GM23248 (cell line): ENCODE data around the gene GASK1A. TPM values are rescaled to one million over a fixed set of nuclear protein-coding genes. Genes with fewer than 3 reads are reported as not detected.
A peak's percentile ranks its signal among the peaks of the same experiment; 100 is the strongest.

Experiments
- DNase-seq: peaks from one replicate; pipeline ENCODE4 v3.0.0-alpha.2; 2015
- H2AFZ ChIP-seq: fragments of 200-600 bp; sonication (generic); 2 replicates; pipeline ENCODE4 v1.6.1; 2016; ENCODE audit warnings: antibody characterized with exemption
- H3F3A ChIP-seq: fragments of 200-600 bp; sonication (generic); 2 replicates; pipeline ENCODE4 v1.6.1; 2016; ENCODE audit warnings: mild to moderate bottlenecking, antibody characterized with exemption, mixed run types; ENCODE audit not compliant: insufficient read depth
- H3K27ac ChIP-seq: fragments of 200-600 bp; sonication (generic); 2 replicates; pipeline ENCODE4 v1.5.1; 2016; ENCODE audit warnings: mild to moderate bottlenecking
- H3K27me3 ChIP-seq: fragments of 200-600 bp; sonication (generic); replicated peaks from 2 replicates; pipeline ENCODE4 v1.6.1; 2016; ENCODE audit warnings: mild to moderate bottlenecking; ENCODE audit not compliant: insufficient read depth
- H3K36me3 ChIP-seq: fragments of 200-600 bp; sonication (generic); 2 replicates; pipeline ENCODE4 v1.6.1; 2016; ENCODE audit warnings: low read depth, mild to moderate bottlenecking
- H3K4me1 ChIP-seq: fragments of 200-600 bp; sonication (generic); 2 replicates; pipeline ENCODE4 v1.6.1; 2016; ENCODE audit warnings: mild to moderate bottlenecking; ENCODE audit not compliant: insufficient read depth
- H3K4me2 ChIP-seq: fragments of 200-600 bp; sonication (generic); one replicate; pipeline ENCODE4 v1.6.1; 2016; ENCODE audit warnings: mild to moderate bottlenecking; ENCODE audit not compliant: unreplicated experiment
- H3K4me3 ChIP-seq: fragments of 200-600 bp; sonication (generic); 2 replicates; pipeline ENCODE4 v1.5.1; 2016; ENCODE audit warnings: mild to moderate bottlenecking
- H3K79me2 ChIP-seq: fragments of 200-600 bp; sonication (generic); 2 replicates; pipeline ENCODE4 v1.6.1; 2016; ENCODE audit warnings: mild to moderate bottlenecking; ENCODE audit not compliant: insufficient read depth
- H3K9ac ChIP-seq: fragments of 200-600 bp; sonication (generic); 2 replicates; pipeline ENCODE4 v1.6.1; 2016; ENCODE audit warnings: mild to moderate bottlenecking
- H3K9me2 ChIP-seq: fragments of 200-600 bp; sonication (generic); 2 replicates; pipeline ENCODE4 v1.6.1; 2016; ENCODE audit warnings: mixed run types, mild to moderate bottlenecking, moderate library complexity; ENCODE audit not compliant: insufficient read depth
- H3K9me3 ChIP-seq: fragments of 200-600 bp; sonication (generic); one replicate; pipeline ENCODE4 v1.6.1; 2017; ENCODE audit warnings: low read depth
- H4K20me1 ChIP-seq: fragments of 200-600 bp; sonication (generic); 2 replicates; pipeline ENCODE4 v1.6.0; 2016; ENCODE audit not compliant: insufficient read depth
- EZH2 ChIP-seq: fragments of 200-600 bp; sonication (generic); IDR thresholded peaks from 2 replicates; pipeline ENCODE4 v1.6.1; 2018; ENCODE audit warnings: antibody characterized with exemption, mild to moderate bottlenecking; ENCODE audit not compliant: insufficient read depth, poor library complexity, severe bottlenecking
- EZH2phosphoT487 ChIP-seq: fragments of 200-600 bp; sonication (generic); IDR thresholded peaks from 2 replicates; pipeline ENCODE4 v1.6.1; 2018; ENCODE audit warnings: antibody characterized with exemption, moderate library complexity, mild to moderate bottlenecking, low read depth; ENCODE audit not compliant: insufficient read depth
- WGBS, 2 experiments: methylation state at CpG; one replicate each; pipeline ENCODE4 v1.1.6; 2015 to 2017; ENCODE audit warnings: low lambda C conversion rate in 2 of 2, low coverage in 1 of 2; ENCODE audit errors: missing lambda C conversion rate in 2 of 2; 5-methylcytosine and 5-hydroxymethylcytosine counted together
- in situ Hi-C: fragments of 300-500 bp; cut with MboI; formaldehyde crosslinking; loops from 2 replicates; pipeline ENCODE4 v1.15.0; 2020
- polyA plus RNA-seq: library from polyadenylated mRNA; unstranded; fragments of >200 nt; fragmentation: Nextera tagmentation; extraction: Ambion mirVana; gene quantifications from 2 replicates; pipeline ENCODE4 v1.2.1, GENCODE V29; 2016
- total RNA-seq: library from RNA; depleted of rRNA; stranded (reverse); fragments of >200 nt; shearing (Covaris generic); gene quantifications from 2 replicates; pipeline ENCODE4 v1.2.3, GENCODE V29; 2014

The GASK1A gene
- total and polyA plus RNA-seq, 2 experiments from 2014 or later = 0.08 to 1.8 TPM

GRCh38 chr3:43086460-43087165, 107.5 kb downstream of the GASK1A start:
- WGBS, 2 experiments = 86 to 92% methylated on average over 6 of the region's 6 CpGs
- no peaks in the 10 kb centered on the region for H3K9me3 ChIP-seq
- in situ Hi-C loops = no loop called here
- no peak overlapping the region for H3K27ac ChIP-seq
- peaks cover 7% of the 10 kb centered on the region for H3K4me1 ChIP-seq
- peak; percentile 23 for DNase-seq
- no peaks in the 10 kb centered on the region for H3F3A ChIP-seq
- H4K20me1 ChIP-seq = no peaks in the 10 kb centered on the region
- TF ChIP-seq EZH2phosphoT487 = no peak
- TF ChIP-seq EZH2 = no peak
- H3K4me2 ChIP-seq = no peak overlapping the region
- H3K79me2 ChIP-seq = no peaks in the 10 kb centered on the region
- H2AFZ ChIP-seq = no peak overlapping the region
- no peak overlapping the region for H3K9ac ChIP-seq
- H3K4me3 ChIP-seq = no peak overlapping the region
- H3K36me3 ChIP-seq = no peaks in the 10 kb centered on the region
- H3K9me2 ChIP-seq = no peaks in the 10 kb centered on the region
- H3K27me3 ChIP-seq = no peaks in the 10 kb centered on the region

- Histone ChIP-seq H3F3A (no peaks in the 10 kb centered on the region), H4K20me1 (no peaks in the 10 kb centered on the region), H3K4me1 (peaks cover 7% of the 10 kb centered on the region), H3K4me2 (no peak overlapping the region), H3K9me3 (no peaks in the 10 kb centered on the region), H3K27me3 (no peaks in the 10 kb centered on the region), H3K9me2 (no peaks in the 10 kb centered on the region), H2AFZ (no peak overlapping the region), H3K36me3 (no peaks in the 10 kb centered on the region), H3K9ac (no peak overlapping the region), H3K27ac (no peak overlapping the region), H3K4me3 (no peak overlapping the region), H3K79me2 (no peaks in the 10 kb centered on the region)
- in situ Hi-C loops = no loop called here
- TF ChIP-seq EZH2 (no peak), EZH2phosphoT487 (no peak)
- WGBS, 2 experiments = 91 to 93% methylated on average over 5 of the region's 5 CpGs
- DNase-seq = peak; percentile 11
These were observed 108.2 kb downstream of the GASK1A start for GRCh38 chr3:43087249-43087776.

- H3K4me2 ChIP-seq = no peak overlapping the region
- 88 to 89% methylated on average over 4 of the region's 4 CpGs for WGBS, 2 experiments
- in situ Hi-C loops = no loop called here
- H3K9me3 ChIP-seq = no peaks in the 10 kb centered on the region
- no peak overlapping the region for H3K27ac ChIP-seq
- H2AFZ ChIP-seq = no peak overlapping the region
- H3K9ac ChIP-seq = no peak overlapping the region
- no peaks in the 10 kb centered on the region for H3K9me2 ChIP-seq
- no peaks in the 10 kb centered on the region for H3K36me3 ChIP-seq
- H3K4me1 ChIP-seq = peaks cover 7% of the 10 kb centered on the region
- TF ChIP-seq EZH2phosphoT487 = no peak
- TF ChIP-seq EZH2 = no peak
- DNase-seq = no peak
- no peaks in the 10 kb centered on the region for H4K20me1 ChIP-seq
- no peak overlapping the region for H3K4me3 ChIP-seq
- H3K27me3 ChIP-seq = no peaks in the 10 kb centered on the region
- H3F3A ChIP-seq = no peaks in the 10 kb centered on the region
- no peaks in the 10 kb centered on the region for H3K79me2 ChIP-seq
These were observed 110.0 kb downstream of the GASK1A start for GRCh38 chr3:43089081-43089480.

GRCh38 chr3:43090238-43090637, 111.1 kb downstream of the GASK1A start:
- Histone ChIP-seq H3K9me2 (no peaks in the 10 kb centered on the region), H3K4me2 (no peak overlapping the region), H3K27me3 (no peaks in the 10 kb centered on the region), H3K9me3 (no peaks in the 10 kb centered on the region), H3K9ac (no peak overlapping the region), H3K4me3 (no peak overlapping the region), H3K79me2 (no peaks in the 10 kb centered on the region), H4K20me1 (no peaks in the 10 kb centered on the region), H2AFZ (no peak overlapping the region), H3K4me1 (peaks cover 7% of the 10 kb centered on the region), H3F3A (no peaks in the 10 kb centered on the region), H3K36me3 (no peaks in the 10 kb centered on the region), H3K27ac (no peak overlapping the region)
- 74 to 81% methylated on average over 3 of the region's 3 CpGs for WGBS, 2 experiments
- in situ Hi-C loops = no loop called here
- no peak for TF ChIP-seq EZH2phosphoT487
- TF ChIP-seq EZH2 = no peak
- DNase-seq = no peak
